GM12878 (cell line): Measurements from ENCODE around the gene PTPN21. TPM values are rescaled to one million over a fixed set of nuclear protein-coding genes. Genes with fewer than 3 reads are reported as not detected.

Source experiments
- ATAC-seq: fragments of 200-7000 bp; cut with Tn5 transposase; 3 replicates; pipeline ENCODE4 v1.9.1; 2020; ENCODE audit warnings: mild to moderate bottlenecking, moderate library complexity
- BruUV-seq: library from RNA; stranded (reverse); fragments of 400-500 nt; replicated peaks from 2 replicates; lab custom pipeline; 2021; lab: Mats Ljungman, UMichigan
- CTCF ChIA-PET: fragments of 300-600 bp; sonication (Branson Sonifier 250); formaldehyde crosslinking; extraction: SDS; loops from one replicate; lab custom pipeline; 2021; ENCODE audit warnings: inconsistent platforms; lab: Yijun Ruan, JAX
- POLR2A ChIA-PET: fragments of 350-600 bp; formaldehyde crosslinking; extraction: SDS; loops from one replicate; lab custom pipeline; 2021; ENCODE audit warnings: inconsistent platforms; lab: Charles Lee
- RAD21 ChIA-PET: fragments of 300-600 bp; sonication (Branson Sonifier 250); formaldehyde crosslinking; loops from one replicate; lab custom pipeline; 2023; ENCODE audit warnings: antibody characterized with exemption; ENCODE audit not compliant: unreplicated experiment; lab: Charles Lee
- SMC1A ChIA-PET: fragments of 300-600 bp; sonication (Branson Sonifier 250); formaldehyde crosslinking; loops from one replicate; lab custom pipeline; 2023; ENCODE audit not compliant: unreplicated experiment, uncharacterized antibody; lab: Charles Lee
- DNase-seq: peaks from one replicate; pipeline ENCODE4 v3.0.0-alpha.2; 2011; ENCODE audit warnings: low read depth, low spot score
- FAIRE-seq: peaks from 3 replicates; lab custom pipeline; 2011; peaks lifted over from hg19 to GRCh38; lab: Jason Lieb, UNC
- H2AFZ ChIP-seq: 2 replicates; pipeline ENCODE4 v1.6.0; 2011; ENCODE audit warnings: low read depth, low read length, control low read depth; ENCODE audit not compliant: control insufficient read depth
- H3K27ac ChIP-seq: 2 replicates; pipeline ENCODE4 v1.5.1; 2011; ENCODE audit warnings: control low read depth; ENCODE audit not compliant: control insufficient read depth, insufficient read depth
- H3K27me3 ChIP-seq, 2 experiments: replicated peaks in 1 of 2; 2 replicates each; pipeline versions ENCODE4 v1.6.0 to v1.6.1; 2011; ENCODE audit warnings: low read length in 1 of 2; ENCODE audit not compliant: control insufficient read depth in 2 of 2, insufficient read depth in 2 of 2
- H3K36me3 ChIP-seq, 2 experiments: 2 replicates each; pipeline ENCODE4 v1.5.1; 2011; ENCODE audit warnings: low read length in 1 of 2; ENCODE audit not compliant: control insufficient read depth in 2 of 2, insufficient read depth in 2 of 2
- H3K4me1 ChIP-seq: 2 replicates; pipeline ENCODE4 v1.6.1; 2011; ENCODE audit warnings: mild to moderate bottlenecking, low read length, moderate library complexity, mixed read lengths; ENCODE audit not compliant: control insufficient read depth, insufficient read depth
- H3K4me2 ChIP-seq: 2 replicates; pipeline ENCODE4 v1.6.0; 2011; ENCODE audit warnings: control low read depth; ENCODE audit not compliant: control insufficient read depth, insufficient read depth
- H3K4me3 ChIP-seq: fragments of 200-600 bp; sonication (generic); 2 replicates; pipeline ENCODE4 v1.5.1; 2016
- H3K79me2 ChIP-seq: 2 replicates; pipeline ENCODE4 v1.6.0; 2011; ENCODE audit warnings: low read length; ENCODE audit not compliant: control insufficient read depth, insufficient read depth
- H3K9ac ChIP-seq: 2 replicates; pipeline ENCODE4 v1.8.0; 2011; ENCODE audit warnings: low read length, control low read depth, mixed read lengths; ENCODE audit not compliant: control insufficient read depth, insufficient read depth
- H3K9me3 ChIP-seq: replicated peaks from 3 replicates; pipeline ENCODE4 v1.5.1; 2011; ENCODE audit warnings: mild to moderate bottlenecking, low read length; ENCODE audit not compliant: control insufficient read depth, insufficient read depth
- H4K20me1 ChIP-seq: 2 replicates; pipeline ENCODE4 v1.6.0; 2011; ENCODE audit not compliant: control insufficient read depth, insufficient read depth
- CBX3 ChIP-seq: fragments of 200-600 bp; sonication (generic); IDR thresholded peaks from 2 replicates; pipeline ENCODE4 v1.6.1; 2016; ENCODE audit warnings: low read depth, borderline replicate concordance
- CBX5 ChIP-seq: sonication (generic); IDR thresholded peaks from 2 replicates; pipeline ENCODE4 v1.6.1; 2016; ENCODE audit warnings: low read depth, moderate library complexity, mild to moderate bottlenecking, inconsistent platforms
- JUND ChIP-seq: IDR thresholded peaks from 2 replicates; pipeline ENCODE4 v1.6.1; 2012; ENCODE audit warnings: low read depth, mild to moderate bottlenecking, low read length, improper control_type of control experiment, moderate library complexity
- SKIL ChIP-seq: fragments of 450-650 bp; IDR thresholded peaks from 2 replicates; pipeline ENCODE4 v1.6.1; 2017; ENCODE audit warnings: mild to moderate bottlenecking, low read depth, inconsistent platforms; ENCODE audit not compliant: poor library complexity, severe bottlenecking
- SREBF2 ChIP-seq: IDR thresholded peaks from 2 replicates; pipeline ENCODE4 v1.6.1; 2012; ENCODE audit warnings: mild to moderate bottlenecking, low read length
- STAT1 ChIP-seq: fragments of 450-650 bp; conservative IDR thresholded peaks from 2 replicates; pipeline ENCODE4 v1.6.1; 2014; ENCODE audit warnings: antibody characterized with exemption, mild to moderate bottlenecking
- TCF7 ChIP-seq: IDR thresholded peaks from 2 replicates; pipeline ENCODE4 v1.6.1; 2014; ENCODE audit warnings: antibody characterized with exemption, borderline replicate concordance
- WGBS: methylation state at CpG from one replicate; pipeline ENCODE4 v1.1.6; 2016; ENCODE audit warnings: low lambda C conversion rate; ENCODE audit not compliant: insufficient replicate concordance, insufficient coverage; ENCODE audit errors: missing lambda C conversion rate; 5-methylcytosine and 5-hydroxymethylcytosine counted together
- in situ Hi-C: fragments of 300-500 bp; cut with MboI; formaldehyde crosslinking; loops from 9 replicates; pipeline ENCODE4 v1.14.3; 2018; ENCODE audit warnings: mixed read lengths
- intact Hi-C: fragments of 100-400 bp; cut with micrococcal nuclease; formaldehyde crosslinking; loops from one replicate; pipeline ENCODE4 v1.14.2; 2022; ENCODE audit not compliant: unreplicated experiment
- polyA plus RNA-seq, 11 experiments: library from polyadenylated mRNA; depleted of rRNA in 4 of 11; unstranded in 6 of 11; stranded (reverse) in 5 of 11; fragments of >200 nt; fragmentation: Nextera tagmentation in 4 of 11; fragmentation: Illumina TruSeq in 1 of 11; extraction: Ambion mirVana in 4 of 11; extraction: Trizol in 1 of 11; gene quantifications; 1 replicate in 1 of 11; 2 replicates in 10 of 11; pipeline versions ENCODE4 v1.2.1 to v1.2.3, GENCODE V29; 2011 to 2016; ENCODE audit warnings: inconsistent platforms in 2 of 11, missing spikeins in 2 of 11, low read depth in 1 of 11
- total RNA-seq, 4 experiments: library from RNA; depleted of rRNA in 3 of 4; stranded (reverse); fragments of >200 nt in 3 of 4; fragmentation: Illumina TruSeq in 1 of 4; extraction: Trizol in 1 of 4; gene quantifications; 2 replicates each; pipeline versions ENCODE4 v1.2.1 to v1.2.3, GENCODE V29; 2013 to 2021
- TF ChIP-seq, protein P1 (sequence below): fragments of 450-650 bp; IDR thresholded peaks from 2 replicates; pipeline ENCODE4 v1.6.1; 2016; ENCODE audit warnings: mild to moderate bottlenecking

PTPN21 gene
- total and polyA plus RNA-seq, 10 of the 15 experiments (the other 5 are each of a cell fraction or from before 2014, with no cell fraction given) = 0.01 to 0.23 (median 0.04) TPM; not detected in 3

DNA sequence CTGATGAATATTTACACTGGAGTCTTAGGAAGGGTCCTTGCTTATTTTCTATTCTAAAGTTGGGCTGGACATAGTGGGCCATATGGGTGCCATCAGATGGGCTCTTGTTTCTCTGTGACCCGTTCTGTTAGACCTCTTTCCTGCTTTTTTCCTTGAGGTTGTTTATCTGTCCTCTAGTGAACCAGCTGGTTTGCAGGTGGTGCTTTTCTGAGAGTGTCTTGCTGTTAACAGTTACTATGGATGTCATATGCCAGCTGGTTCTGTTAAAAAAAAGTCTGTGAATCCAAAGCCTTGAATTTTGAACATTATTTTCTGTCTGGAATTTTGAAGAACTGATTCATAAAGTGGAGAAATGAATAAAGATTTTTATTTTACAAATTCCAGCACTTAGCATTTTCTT, 37.2 kb upstream of the PTPN21 start:
- intact Hi-C loops = no loop called here
- Histone ChIP-seq H3K4me1 (no peaks in the 10 kb centered on the region), H3K27me3 (no peaks in the 10 kb centered on the region), H4K20me1 (no peaks in the 10 kb centered on the region), H2AFZ (no peak overlapping the region), H3K9ac (no peak overlapping the region), H3K27ac (no peak overlapping the region), H3K79me2 (no peaks in the 10 kb centered on the region), H3K4me3 (no peak overlapping the region), H3K36me3 (peaks cover under 1 to 12% of the 10 kb centered on the region in 2 experiments; a peak in 3 of 4 replicates), H3K4me2 (no peak overlapping the region), H3K9me3 (no peaks in the 10 kb centered on the region)
- RAD21 ChIA-PET = no interaction called here
- no peak for DNase-seq
- in situ Hi-C loops = no loop called here
- no TSS peak for BruUV-seq
- TF ChIP-seq JUND = no peak
- no peak for TF ChIP-seq STAT1
- TF ChIP-seq, protein P1, sequence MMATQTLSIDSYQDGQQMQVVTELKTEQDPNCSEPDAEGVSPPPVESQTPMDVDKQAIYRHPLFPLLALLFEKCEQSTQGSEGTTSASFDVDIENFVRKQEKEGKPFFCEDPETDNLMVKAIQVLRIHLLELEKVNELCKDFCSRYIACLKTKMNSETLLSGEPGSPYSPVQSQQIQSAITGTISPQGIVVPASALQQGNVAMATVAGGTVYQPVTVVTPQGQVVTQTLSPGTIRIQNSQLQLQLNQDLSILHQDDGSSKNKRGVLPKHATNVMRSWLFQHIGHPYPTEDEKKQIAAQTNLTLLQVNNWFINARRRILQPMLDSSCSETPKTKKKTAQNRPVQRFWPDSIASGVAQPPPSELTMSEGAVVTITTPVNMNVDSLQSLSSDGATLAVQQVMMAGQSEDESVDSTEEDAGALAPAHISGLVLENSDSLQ = no peak
- no peak for TF ChIP-seq CBX3
- no peak for TF ChIP-seq SKIL
- no peak for TF ChIP-seq SREBF2
- no peak for TF ChIP-seq CBX5
- no peak for TF ChIP-seq TCF7
- POLR2A ChIA-PET = no interaction called here
- 50% methylated on average over 1 of the region's 1 CpG for WGBS
- FAIRE-seq = no peak
- CTCF ChIA-PET = no interaction called here
- SMC1A ChIA-PET = interaction anchor here (1.0 kb wide), 1 partner anchor 22 kb away, joined by 3 read pairs; no protein-coding TSS in a partner anchor
- no peak for ATAC-seq
